SK-N-SH treated with all-trans-retinoic acid at 6 μM for 48 hours (cell line): Measurements from ENCODE around the gene DCK.

Experiments used
- ATAC-seq: fragments of 200-7000 bp; cut with Tn5 transposase; 3 replicates; pipeline ENCODE4 v1.9.1; 2020; ENCODE audit warnings: mild to moderate bottlenecking, moderate library complexity
- ARNTL ChIP-seq: fragments of 450-650 bp; formaldehyde crosslinking; IDR thresholded peaks from 2 replicates; pipeline ENCODE4 v1.5.0; 2020; ENCODE audit warnings: low read depth, mild to moderate bottlenecking, moderate library complexity, borderline replicate concordance
- BACH2 ChIP-seq: fragments of 250-450 bp; sonication (Bioruptor Pico); IDR thresholded peaks from 2 replicates; pipeline ENCODE4 v1.9.0; 2021; ENCODE audit warnings: mild to moderate bottlenecking, borderline replicate concordance
- CREB5 ChIP-seq: fragments of 250-450 bp; sonication (Bioruptor Pico); IDR thresholded peaks from 2 replicates; pipeline ENCODE4 v1.5.1; 2020; ENCODE audit warnings: low read depth, mild to moderate bottlenecking, moderate library complexity
- CSDC2 ChIP-seq: fragments of 250-450 bp; sonication (Bioruptor Pico); IDR thresholded peaks from 2 replicates; pipeline ENCODE4 v1.5.0; 2020; ENCODE audit warnings: mild to moderate bottlenecking, moderate library complexity
- CSRNP3 ChIP-seq: fragments of 250-450 bp; sonication (Bioruptor Pico); IDR thresholded peaks from 2 replicates; pipeline ENCODE4 v1.5.1; 2021; ENCODE audit warnings: mild to moderate bottlenecking, moderate library complexity
- ESRRG ChIP-seq: fragments of 250-450 bp; sonication (Bioruptor Pico); IDR thresholded peaks from 2 replicates; pipeline ENCODE4 v1.6.1; 2021; ENCODE audit warnings: mild to moderate bottlenecking
- GLIS3 ChIP-seq: fragments of 250-450 bp; sonication (Bioruptor Pico); IDR thresholded peaks from 2 replicates; pipeline ENCODE4 v1.5.0; 2020; ENCODE audit warnings: mild to moderate bottlenecking, moderate library complexity
- ISL1 ChIP-seq: fragments of 250-450 bp; sonication (Bioruptor Pico); IDR thresholded peaks from 2 replicates; pipeline ENCODE4 v2.1.2; 2022; ENCODE audit warnings: mild to moderate bottlenecking, moderate library complexity
- OSR1 ChIP-seq: fragments of 250-450 bp; sonication (Bioruptor Pico); IDR thresholded peaks from 2 replicates; pipeline ENCODE4 v1.8.0; 2022; ENCODE audit warnings: moderate library complexity, mild to moderate bottlenecking, inconsistent platforms
- POU6F1 ChIP-seq: fragments of 250-450 bp; sonication (Bioruptor Pico); IDR thresholded peaks from 2 replicates; pipeline ENCODE4 v1.8.0; 2021; ENCODE audit warnings: low read depth, mild to moderate bottlenecking, moderate library complexity, borderline replicate concordance
- PPARA ChIP-seq: fragments of 250-450 bp; sonication (Bioruptor Pico); IDR thresholded peaks from 2 replicates; pipeline ENCODE4 v1.5.0; 2020; ENCODE audit warnings: mild to moderate bottlenecking, borderline replicate concordance
- RARB ChIP-seq: fragments of 250-450 bp; sonication (Bioruptor Pico); IDR thresholded peaks from 2 replicates; pipeline ENCODE4 v1.8.0; 2021; ENCODE audit warnings: mild to moderate bottlenecking, moderate library complexity
- SNAI2 ChIP-seq: fragments of 250-450 bp; sonication (Bioruptor Pico); IDR thresholded peaks from 2 replicates; pipeline ENCODE4 v1.5.0; 2020; ENCODE audit warnings: mild to moderate bottlenecking, moderate library complexity
- TOX ChIP-seq: fragments of 250-450 bp; sonication (Bioruptor Pico); IDR thresholded peaks from 2 replicates; pipeline ENCODE4 v1.8.0; 2021; ENCODE audit warnings: mild to moderate bottlenecking, moderate library complexity, borderline replicate concordance
- TSHZ2 ChIP-seq: fragments of 250-450 bp; sonication (Bioruptor Pico); IDR thresholded peaks from 2 replicates; pipeline ENCODE4 v1.5.0; 2020; ENCODE audit warnings: mild to moderate bottlenecking, moderate library complexity
- ZC3H10 ChIP-seq: fragments of 250-450 bp; sonication (Bioruptor Pico); IDR thresholded peaks from 2 replicates; pipeline ENCODE4 v1.5.1; 2021; ENCODE audit warnings: mild to moderate bottlenecking, moderate library complexity
- ZFP3 ChIP-seq: fragments of 250-450 bp; sonication (Bioruptor Pico); IDR thresholded peaks from 2 replicates; pipeline ENCODE4 v1.5.0; 2020; ENCODE audit warnings: mild to moderate bottlenecking, moderate library complexity
- ZNF565 ChIP-seq: fragments of 450-650 bp; formaldehyde crosslinking; conservative IDR thresholded peaks from 2 replicates; pipeline ENCODE4 v1.5.0; 2020; ENCODE audit warnings: low read depth, mild to moderate bottlenecking, moderate library complexity
- ZNF70 ChIP-seq: fragments of 450-650 bp; formaldehyde crosslinking; IDR thresholded peaks from 2 replicates; pipeline ENCODE4 v1.5.0; 2020; ENCODE audit warnings: mild to moderate bottlenecking, moderate library complexity
- ZNF8 ChIP-seq: fragments of 450-650 bp; formaldehyde crosslinking; IDR thresholded peaks from 2 replicates; pipeline ENCODE4 v1.5.0; 2020; ENCODE audit warnings: mild to moderate bottlenecking, moderate library complexity

DCK gene

GRCh38 chr4:71049395-71049794 is 55.9 kb downstream of the DCK start:
- TF ChIP-seq ZNF70 (CRISPR knock-in tag): no peak
- no peak for TF ChIP-seq BACH2 (CRISPR knock-in tag)
- TF ChIP-seq RARB (CRISPR knock-in tag): no peak
- no peak for TF ChIP-seq ZC3H10
- TF ChIP-seq CSDC2 (CRISPR knock-in tag): no peak
- no peak for TF ChIP-seq CREB5 (CRISPR knock-in tag)
- no peak for TF ChIP-seq TSHZ2 (CRISPR knock-in tag)
- TF ChIP-seq ZNF565 (CRISPR knock-in tag): no peak
- no peak for TF ChIP-seq ARNTL (CRISPR knock-in tag)
- TF ChIP-seq ESRRG (CRISPR knock-in tag): no peak
- no peak for TF ChIP-seq CSRNP3
- TF ChIP-seq GLIS3: no peak
- no peak for TF ChIP-seq POU6F1
- TF ChIP-seq OSR1 (CRISPR knock-in tag): no peak
- no peak for TF ChIP-seq SNAI2 (CRISPR knock-in tag)
- no peak for TF ChIP-seq ISL1 (CRISPR knock-in tag)
- TF ChIP-seq TOX: no peak
- TF ChIP-seq ZNF8: no peak
- no peak for ATAC-seq

GRCh38 chr4:71050809-71051208 is 57.4 kb downstream of the DCK start:
- ATAC-seq: no peak
- TF ChIP-seq CSDC2 (CRISPR knock-in tag) (no peak), TSHZ2 (CRISPR knock-in tag) (no peak)

- no peak for ATAC-seq
- TF ChIP-seq CREB5 (CRISPR knock-in tag) (no peak), CSRNP3 (no peak), BACH2 (CRISPR knock-in tag) (no peak), ZNF70 (CRISPR knock-in tag) (no peak), ISL1 (CRISPR knock-in tag) (no peak), PPARA (no peak), TOX (no peak), ESRRG (CRISPR knock-in tag) (no peak), ZNF8 (no peak), SNAI2 (CRISPR knock-in tag) (no peak), GLIS3 (no peak), ZFP3 (CRISPR knock-in tag) (no peak), CSDC2 (CRISPR knock-in tag) (no peak), ZNF565 (CRISPR knock-in tag) (no peak), OSR1 (CRISPR knock-in tag) (no peak)
- TF ChIP-seq, all 23 proteins: peak for 0
These were observed 58.6 kb downstream of the DCK start for GRCh38 chr4:71052034-71052433.
